Panc1 (cell line): ENCODE measurements around the gene PLD1.

Source experiments
- CTCF ChIP-seq: fragments of 450-650 bp; IDR thresholded peaks from 2 replicates; pipeline ENCODE4 v1.5.1; 2017; ENCODE audit warnings: mild to moderate bottlenecking
- POLR2AphosphoS5 ChIP-seq: IDR thresholded peaks from 2 replicates; pipeline ENCODE4 v1.6.1; 2012; ENCODE audit warnings: mild to moderate bottlenecking, low read depth, low read length, moderate library complexity
- REST ChIP-seq, 2 experiments: IDR thresholded peaks; 2 replicates each; pipeline ENCODE4 v1.6.1; 2011 to 2012; ENCODE audit warnings: low read depth in 2 of 2, control low read depth in 1 of 2, low read length in 1 of 2, mild to moderate bottlenecking in 1 of 2, moderate library complexity in 1 of 2; ENCODE audit not compliant: insufficient read depth in 1 of 2
- SIN3A ChIP-seq: IDR thresholded peaks from 2 replicates; pipeline ENCODE4 v1.6.1; 2012; ENCODE audit warnings: low read depth, mild to moderate bottlenecking, low read length, moderate library complexity, borderline replicate concordance; ENCODE audit not compliant: insufficient read depth
- TCF7L2 ChIP-seq: IDR thresholded peaks from 2 replicates; pipeline ENCODE4 v1.6.1; 2011; ENCODE audit warnings: mild to moderate bottlenecking, low read depth, low read length, inconsistent platforms

GRCh38 chr3:171607452-171607851 lies 202.8 kb downstream of the PLD1 start:
- TF ChIP-seq CTCF (no peak), POLR2AphosphoS5 (no peak), TCF7L2 (no peak), REST (IDR thresholded peaks at IDR 0.05; ENCODE audit: insufficient read depth in 1 of 2, low read depth in 2 of 2, low read length in 1 of 2) (no peak), SIN3A (no peak)
